Measurements from ENCODE around the gene GAL3ST3.
A peak's percentile ranks its signal among the peaks of the same experiment; 100 is the strongest.

The GAL3ST3 gene

GRCh38 chr11:66062408-66062807 is 13.4 kb upstream of the GAL3ST3 start:
- no peak for TF ChIP-seq CTCF (IDR thresholded peaks at IDR 0.05; ENCODE audit: low read depth, low read length, missing control alignments)
- DNase-seq (ENCODE audit: low read depth), result no peak

GRCh38 chr11:66061268-66061667 is 12.3 kb upstream of the GAL3ST3 start:
- no peak for TF ChIP-seq CTCF (IDR thresholded peaks at IDR 0.05; ENCODE audit: low read depth, low read length, missing control alignments)

More at GRCh38 chr11:66062408-66062807, 13.4 kb upstream of the GAL3ST3 start:
- no peak overlapping the region for H3K4me3 ChIP-seq (ENCODE audit: low read depth, low read length)

DNA sequence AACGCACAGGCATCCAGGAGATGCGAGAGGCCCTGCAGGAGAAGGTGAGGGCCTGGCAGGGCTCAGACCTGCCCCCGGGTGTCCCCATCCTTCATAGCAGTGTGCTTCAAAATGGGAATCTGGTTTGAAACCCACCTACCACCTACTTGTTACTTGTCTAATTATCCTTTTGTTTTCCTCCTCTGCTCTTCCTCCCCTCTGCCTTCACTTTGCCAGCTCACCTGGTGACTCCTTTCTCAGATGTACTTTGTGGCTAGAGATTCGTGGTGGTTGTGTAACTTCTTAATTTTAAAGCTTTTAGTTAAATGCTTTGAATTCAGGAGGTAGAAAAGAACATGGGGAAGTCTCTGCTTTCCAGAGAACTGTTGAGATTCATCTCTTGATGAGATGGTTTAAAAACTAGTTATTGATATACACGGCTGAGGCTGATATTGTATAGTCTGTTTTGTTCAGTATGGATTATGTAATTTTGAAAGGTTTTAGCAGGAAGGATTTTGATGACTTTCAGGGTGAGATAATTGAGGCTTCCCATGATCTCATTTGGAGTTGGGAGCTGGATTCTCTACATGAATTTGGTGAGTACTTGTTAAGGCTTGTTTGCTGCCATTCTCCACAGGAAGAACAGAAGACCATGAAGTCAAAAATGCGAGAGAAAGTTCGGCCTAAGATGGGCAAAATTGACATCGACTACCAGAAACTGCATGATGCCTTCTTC is 11.2 kb upstream of the GAL3ST3 start:
- no peak for DNase-seq (ENCODE audit: low read depth)
- no peak for TF ChIP-seq CTCF (IDR thresholded peaks at IDR 0.05; ENCODE audit: low read depth, low read length, missing control alignments)
- H3K4me3 ChIP-seq (ENCODE audit: low read depth, low read length), result no peak overlapping the region

More at GRCh38 chr11:66061268-66061667, 12.3 kb upstream of the GAL3ST3 start:
- no peak overlapping the region for H3K4me3 ChIP-seq (ENCODE audit: low read depth, low read length)
- DNase-seq (ENCODE audit: low read depth), result no peak

- TF ChIP-seq CTCF (IDR thresholded peaks at IDR 0.05; ENCODE audit: low read depth, low read length, missing control alignments), result no peak
- DNase-seq (ENCODE audit: low read depth), result no peak
- H3K4me3 ChIP-seq (ENCODE audit: low read depth, low read length), result no peak overlapping the region
These were observed 7.5 kb upstream of the GAL3ST3 start for GRCh38 chr11:66056501-66056900.

- DNase-seq (ENCODE audit: low read depth), result no peak
- H3K4me3 ChIP-seq (ENCODE audit: low read depth, low read length), result no peak overlapping the region
- no peak for TF ChIP-seq CTCF (IDR thresholded peaks at IDR 0.05; ENCODE audit: low read depth, low read length, missing control alignments)
These were observed 6.1 kb upstream of the GAL3ST3 start for GRCh38 chr11:66055021-66055420.

- H3K4me3 ChIP-seq (ENCODE audit: low read depth, low read length), result peak overlapping the region; percentile 94
- no peak for TF ChIP-seq CTCF (IDR thresholded peaks at IDR 0.05; ENCODE audit: low read depth, low read length, missing control alignments)
- no peak for DNase-seq (ENCODE audit: low read depth)
These were observed 3.7 kb upstream of the GAL3ST3 start for GRCh38 chr11:66052664-66052982.

All from GM12864 (cell line).